GM12891 (cell line): ENCODE data around the gene ZDHHC8.

Source experiments
- POLR2A ChIP-seq: IDR thresholded peaks from 2 replicates; pipeline ENCODE4 v1.6.1; 2011; ENCODE audit warnings: low read depth, low read length, control low read depth
- POLR2AphosphoS5 ChIP-seq: IDR thresholded peaks from 2 replicates; pipeline ENCODE4 v1.6.1; 2011; ENCODE audit warnings: low read depth, low read length, control low read depth
- TAF1 ChIP-seq: IDR thresholded peaks from 2 replicates; pipeline ENCODE4 v1.6.1; 2011; ENCODE audit warnings: low read depth, low read length, control low read depth

GRCh38 chr22:20110359-20110985 lies 21.1 kb upstream of the ZDHHC8 start:
- TF ChIP-seq POLR2A (no peak), TAF1 (no peak), POLR2AphosphoS5 (no peak)
